IMR-90 (cell line): Measurements from ENCODE around the gene APCDD1. TPM values are rescaled to one million over a fixed set of nuclear protein-coding genes. Genes with fewer than 3 reads are reported as not detected.

Source experiments
- ATAC-seq: fragments of 200-7000 bp; cut with Tn5 transposase; 2 replicates; pipeline ENCODE4 v1.9.1; 2020; ENCODE audit warnings: low read depth, mild to moderate bottlenecking, moderate library complexity
- BruUV-seq: library from RNA; stranded (reverse); fragments of 400-500 nt; replicated peaks from 2 replicates; lab custom pipeline; 2021; lab: Mats Ljungman, UMichigan
- CTCF ChIA-PET: fragments of 300-600 bp; formaldehyde crosslinking; extraction: SDS; loops from one replicate; lab custom pipeline; 2021; ENCODE audit warnings: antibody characterized with exemption; lab: Yijun Ruan, JAX
- POLR2A ChIA-PET: fragments of 300-600 bp; sonication (Branson Sonifier 250); formaldehyde crosslinking; loops from one replicate; lab custom pipeline; 2022; ENCODE audit warnings: antibody characterized with exemption; ENCODE audit not compliant: unreplicated experiment; lab: Charles Lee
- DNase-seq: peaks from one replicate; pipeline ENCODE4 v3.0.0; 2013
- H2AFZ ChIP-seq: replicated peaks from 2 replicates; pipeline ENCODE3; 2013; ENCODE audit warnings: low read length, mild to moderate bottlenecking; ENCODE audit not compliant: poor library complexity
- H2AK5ac ChIP-seq: 2 replicates; pipeline ENCODE4 v1.6.1; 2013; ENCODE audit warnings: low read depth, low read length, inconsistent platforms
- H2AK9ac ChIP-seq: replicated peaks from 2 replicates; pipeline ENCODE3; 2013; ENCODE audit warnings: mild to moderate bottlenecking, low read depth, low read length, moderate library complexity; ENCODE audit not compliant: poor library complexity
- H2BK120ac ChIP-seq: 2 replicates; pipeline ENCODE4 v1.6.1; 2013; ENCODE audit warnings: low read depth, low read length, inconsistent platforms
- H2BK15ac ChIP-seq: 3 replicates; pipeline ENCODE4 v1.6.1; 2013; ENCODE audit warnings: low read depth, low read length, inconsistent platforms
- H2BK20ac ChIP-seq: 2 replicates; pipeline ENCODE4 v1.6.1; 2013; ENCODE audit warnings: low read depth, mild to moderate bottlenecking, inconsistent platforms, low read length, moderate library complexity
- H2BK5ac ChIP-seq: 2 replicates; pipeline ENCODE4 v1.6.1; 2013; ENCODE audit warnings: mild to moderate bottlenecking, low read depth, low read length, inconsistent platforms; ENCODE audit not compliant: poor library complexity, severe bottlenecking
- H3K14ac ChIP-seq: replicated peaks from 2 replicates; pipeline ENCODE4 v1.6.1; 2013; ENCODE audit warnings: low read depth, low read length, inconsistent platforms
- H3K18ac ChIP-seq: 2 replicates; pipeline ENCODE4 v1.6.1; 2013; ENCODE audit warnings: low read depth, low read length, control low read depth
- H3K23ac ChIP-seq: 2 replicates; pipeline ENCODE4 v1.6.1; 2013; ENCODE audit warnings: low read depth, low read length, inconsistent platforms
- H3K27ac ChIP-seq: 2 replicates; pipeline ENCODE4 v1.5.1; 2013; ENCODE audit warnings: mild to moderate bottlenecking, control low read depth, low read length; ENCODE audit not compliant: insufficient read depth
- H3K27me3 ChIP-seq: 2 replicates; pipeline ENCODE4 v1.6.1; 2013; ENCODE audit warnings: low read length; ENCODE audit not compliant: control insufficient read depth, insufficient read depth
- H3K36me3 ChIP-seq: 2 replicates; pipeline ENCODE4 v1.6.1; 2013; ENCODE audit warnings: low read length, mixed read lengths; ENCODE audit not compliant: control insufficient read depth, insufficient read depth
- H3K4ac ChIP-seq: 2 replicates; pipeline ENCODE4 v1.6.1; 2013; ENCODE audit warnings: low read depth, low read length, inconsistent platforms
- H3K4me1 ChIP-seq: 2 replicates; pipeline ENCODE4 v1.6.1; 2013; ENCODE audit warnings: low read length, mixed read lengths; ENCODE audit not compliant: control insufficient read depth, insufficient read depth
- H3K4me2 ChIP-seq: 2 replicates; pipeline ENCODE4 v1.6.1; 2013; ENCODE audit warnings: low read depth, mild to moderate bottlenecking, control low read depth, low read length, moderate library complexity
- H3K4me3 ChIP-seq: 2 replicates; pipeline ENCODE4 v1.5.1; 2013; ENCODE audit warnings: low read depth, mild to moderate bottlenecking, control low read depth, low read length, moderate library complexity; ENCODE audit not compliant: insufficient read depth
- H3K56ac ChIP-seq: 2 replicates; pipeline ENCODE4 v1.6.1; 2013; ENCODE audit warnings: low read length, inconsistent platforms; ENCODE audit not compliant: insufficient read depth; ENCODE audit errors: extremely low read depth
- H3K79me1 ChIP-seq, 2 experiments: 2 replicates each; pipeline ENCODE4 v1.6.1; 2013; ENCODE audit warnings: low read length in 2 of 2, inconsistent platforms in 1 of 2, low read depth in 1 of 2
- H3K9ac ChIP-seq: 2 replicates; pipeline ENCODE4 v1.6.1; 2013; ENCODE audit warnings: low read depth, low read length, control low read depth
- H3K9me1 ChIP-seq: 2 replicates; pipeline ENCODE4 v1.6.1; 2013; ENCODE audit warnings: low read length, inconsistent platforms; ENCODE audit not compliant: insufficient read depth
- H3K9me3 ChIP-seq: 2 replicates; pipeline ENCODE4 v1.6.1; 2013; ENCODE audit warnings: low read length; ENCODE audit not compliant: control insufficient read depth, insufficient read depth
- H4K20me1 ChIP-seq: 2 replicates; pipeline ENCODE4 v1.6.1; 2013; ENCODE audit warnings: low read length, inconsistent platforms; ENCODE audit not compliant: insufficient read depth
- H4K5ac ChIP-seq: 2 replicates; pipeline ENCODE4 v1.6.1; 2013; ENCODE audit warnings: mild to moderate bottlenecking, low read depth, low read length, control low read depth
- H4K8ac ChIP-seq, 2 experiments: 2 replicates each; pipeline ENCODE4 v1.6.1; 2013; ENCODE audit warnings: low read depth in 2 of 2, low read length in 2 of 2, control low read depth in 1 of 2, inconsistent platforms in 1 of 2
- H4K91ac ChIP-seq: 2 replicates; pipeline ENCODE4 v1.6.1; 2013; ENCODE audit warnings: low read depth, low read length, inconsistent platforms; ENCODE audit not compliant: insufficient read depth
- CEBPB ChIP-seq: IDR thresholded peaks from 2 replicates; pipeline ENCODE4 v1.6.1; 2012; ENCODE audit warnings: low read depth, low read length, improper control_type of control experiment
- FOS ChIP-seq: fragments of 150-350 bp; IDR thresholded peaks from 2 replicates; pipeline ENCODE4 v1.6.1; 2016; ENCODE audit warnings: low read depth, low read length
- MXI1 ChIP-seq: IDR thresholded peaks from 2 replicates; pipeline ENCODE4 v1.6.1; 2012; ENCODE audit warnings: low read depth, mild to moderate bottlenecking, low read length, moderate library complexity, borderline replicate concordance
- dilution Hi-C: fragments of 300-500 bp; cut with HindIII; formaldehyde crosslinking; loops from one replicate; pipeline ENCODE4 v1.14.3; 2018; ENCODE audit warnings: low sequenced_read_pairs; ENCODE audit not compliant: unreplicated experiment
- in situ Hi-C: fragments of 300-500 bp; cut with MboI; formaldehyde crosslinking; loops from 3 replicates; pipeline ENCODE4 v1.14.3; 2019; ENCODE audit warnings: low sequenced_read_pairs, inconsistent platforms, mixed read lengths
- intact Hi-C: fragments of 100-400 bp; cut with micrococcal nuclease; formaldehyde crosslinking; loops from 2 replicates; pipeline ENCODE4 v1.10.0; 2022
- polyA plus RNA-seq, 3 experiments: library from polyadenylated mRNA; depleted of rRNA; stranded (reverse); fragments of >200 nt; gene quantifications; 2 replicates each; pipeline ENCODE4 v1.2.3, GENCODE V29; 2012; ENCODE audit warnings: low replicate concordance in 1 of 3
- total RNA-seq: library from RNA; depleted of rRNA; stranded (reverse); fragments of >200 nt; gene quantifications from 2 replicates; pipeline ENCODE4 v1.2.3, GENCODE V29; 2012

The APCDD1 gene
- total and polyA plus RNA-seq, 2 of the 4 experiments (the other 2 are of a cell fraction) = 1.1 to 2.2 TPM

GRCh38 chr18:10508591-10508990 is 54.2 kb downstream of the APCDD1 start:
- no TSS peak for BruUV-seq
- in situ Hi-C loops = no loop called here

More at GRCh38 chr18:10508591-10508990, 54.2 kb downstream of the APCDD1 start:
- H3K4ac ChIP-seq = no peak overlapping the region
- H2BK120ac ChIP-seq = no peak overlapping the region
- no peak overlapping the region for H4K91ac ChIP-seq
- no peaks in the 10 kb centered on the region for H3K9me1 ChIP-seq
- H2AFZ ChIP-seq = no peak overlapping the region
- H3K27me3 ChIP-seq = peaks cover 6% of the 10 kb centered on the region
- H3K4me1 ChIP-seq = no peaks in the 10 kb centered on the region
- H3K4me2 ChIP-seq = no peak overlapping the region
- no peak overlapping the region for H3K14ac ChIP-seq
- no peak overlapping the region for H3K27ac ChIP-seq
- H3K9ac ChIP-seq = no peak overlapping the region
- no peak overlapping the region for H2BK20ac ChIP-seq
- DNase-seq (no peak), ATAC-seq (no peak)
- no peak overlapping the region for H2BK15ac ChIP-seq
- CTCF ChIA-PET = no interaction called here
- no peaks in the 10 kb centered on the region for H4K20me1 ChIP-seq
- H3K4me3 ChIP-seq = no peak overlapping the region
- intact Hi-C loops (no loop called here), dilution Hi-C loops (loop anchor here (25.0 kb wide), 1 partner anchor 521 kb away; no protein-coding TSS in a partner anchor)
- H4K5ac ChIP-seq = no peak overlapping the region
- TF ChIP-seq FOS (no peak), MXI1 (no peak), CEBPB (no peak)
- H3K79me1 ChIP-seq = no peaks in the 10 kb centered on the region
- POLR2A ChIA-PET = no interaction called here
- H3K23ac ChIP-seq = no peak overlapping the region
- H3K9me3 ChIP-seq = peaks cover 15% of the 10 kb centered on the region
- no peaks in the 10 kb centered on the region for H3K36me3 ChIP-seq
- no peak overlapping the region for H2AK5ac ChIP-seq
- H3K18ac ChIP-seq = no peak overlapping the region
- no peak overlapping the region for H2BK5ac ChIP-seq
- H2AK9ac ChIP-seq = no peak overlapping the region
- H3K56ac ChIP-seq = no peak overlapping the region
- H4K8ac ChIP-seq = no peak overlapping the region
